ENCODE results near the gene TMCC2.
"Not testable (repeated sequence)": the region's sequence is repeated elsewhere in the genome, so short reads cannot be mapped to it uniquely, and the experiment has no call there.

The TMCC2 gene

DNA sequence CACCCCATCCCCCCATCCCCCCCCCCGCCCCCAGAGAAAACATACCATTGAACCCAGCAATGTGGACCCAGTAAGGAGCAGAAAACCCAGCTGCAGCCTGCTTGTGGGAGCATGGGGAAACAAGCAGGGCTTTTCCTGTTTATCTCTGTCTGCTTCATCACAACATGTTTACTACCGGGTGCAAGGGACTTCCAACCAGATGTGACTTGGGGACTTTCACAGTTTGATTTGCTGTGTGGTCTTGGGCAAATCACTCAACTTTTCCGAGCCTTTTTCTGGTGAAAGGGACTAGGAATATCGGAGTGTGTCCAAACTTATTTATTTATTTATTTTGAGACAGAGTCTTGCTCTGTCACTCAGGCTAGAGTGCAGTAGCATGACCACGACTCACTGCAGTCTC lies 3.2 kb downstream of the TMCC2 start:
- TF ChIP-seq, protein P1, sequence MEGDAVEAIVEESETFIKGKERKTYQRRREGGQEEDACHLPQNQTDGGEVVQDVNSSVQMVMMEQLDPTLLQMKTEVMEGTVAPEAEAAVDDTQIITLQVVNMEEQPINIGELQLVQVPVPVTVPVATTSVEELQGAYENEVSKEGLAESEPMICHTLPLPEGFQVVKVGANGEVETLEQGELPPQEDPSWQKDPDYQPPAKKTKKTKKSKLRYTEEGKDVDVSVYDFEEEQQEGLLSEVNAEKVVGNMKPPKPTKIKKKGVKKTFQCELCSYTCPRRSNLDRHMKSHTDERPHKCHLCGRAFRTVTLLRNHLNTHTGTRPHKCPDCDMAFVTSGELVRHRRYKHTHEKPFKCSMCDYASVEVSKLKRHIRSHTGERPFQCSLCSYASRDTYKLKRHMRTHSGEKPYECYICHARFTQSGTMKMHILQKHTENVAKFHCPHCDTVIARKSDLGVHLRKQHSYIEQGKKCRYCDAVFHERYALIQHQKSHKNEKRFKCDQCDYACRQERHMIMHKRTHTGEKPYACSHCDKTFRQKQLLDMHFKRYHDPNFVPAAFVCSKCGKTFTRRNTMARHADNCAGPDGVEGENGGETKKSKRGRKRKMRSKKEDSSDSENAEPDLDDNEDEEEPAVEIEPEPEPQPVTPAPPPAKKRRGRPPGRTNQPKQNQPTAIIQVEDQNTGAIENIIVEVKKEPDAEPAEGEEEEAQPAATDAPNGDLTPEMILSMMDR (IDR thresholded peaks at IDR 0.05): no peak
- no peaks in the 10 kb centered on the region for H3K27me3 ChIP-seq (ENCODE audit: control insufficient read depth, insufficient read depth, low read length)
- H3K36me3 ChIP-seq (ENCODE audit: control insufficient read depth, insufficient read depth, low read length): no peaks in the 10 kb centered on the region
- no peaks in the 10 kb centered on the region for H3K9me3 ChIP-seq (ENCODE audit: control insufficient read depth, low read length)
- no peak overlapping the region for H3K27ac ChIP-seq
- H3K9ac ChIP-seq: no peak overlapping the region
- H3K79me2 ChIP-seq: peaks cover 5% of the 10 kb centered on the region
- no peak overlapping the region for H3K4me3 ChIP-seq (ENCODE audit: low read depth, low read length)
- H3K4me1 ChIP-seq: peaks cover 6% of the 10 kb centered on the region
- no peak overlapping the region for H3K4me2 ChIP-seq (ENCODE audit: low read length)
- no peak overlapping the region for H2AFZ ChIP-seq

GRCh38 chr1:205232127-205232820 lies 4.5 kb downstream of the TMCC2 start:
- Histone ChIP-seq H2AFZ (no peak overlapping the region), H3K79me2 (peaks cover 5% of the 10 kb centered on the region), H3K4me1 (peaks cover 3% of the 10 kb centered on the region), H3K4me2 (ENCODE audit: low read length) (no peak overlapping the region), H3K27ac (no peak overlapping the region), H3K36me3 (ENCODE audit: control insufficient read depth, insufficient read depth, low read length) (no peaks in the 10 kb centered on the region), H3K27me3 (ENCODE audit: control insufficient read depth, insufficient read depth, low read length) (no peaks in the 10 kb centered on the region), H3K9ac (no peak overlapping the region), H3K4me3 (ENCODE audit: low read depth, low read length) (no peak overlapping the region), H3K9me3 (ENCODE audit: control insufficient read depth, low read length) (no peaks in the 10 kb centered on the region)
- TF ChIP-seq, protein P1 (IDR thresholded peaks at IDR 0.05): no peak

DNA sequence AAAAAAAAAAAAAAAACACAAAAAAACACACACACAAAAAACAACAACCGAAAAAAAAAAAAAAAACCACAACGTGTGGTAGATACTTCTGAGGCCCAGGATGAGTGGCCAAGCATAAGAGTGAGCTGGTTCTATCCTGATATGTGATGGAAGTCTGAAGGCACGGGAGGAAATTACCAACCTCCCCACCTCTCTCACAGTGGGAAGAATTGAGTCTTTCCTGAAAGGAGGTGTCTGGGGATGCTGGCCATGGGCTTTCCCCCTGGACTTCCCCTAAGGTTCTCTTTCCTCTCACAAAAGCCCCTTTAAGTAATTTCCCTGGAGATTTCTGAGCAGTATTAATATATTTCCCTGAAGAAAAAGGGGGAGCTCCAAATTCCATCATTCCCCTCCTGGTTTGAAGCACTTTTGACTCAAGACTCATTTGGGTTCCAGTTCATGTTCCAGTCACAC lies 5.2 kb downstream of the TMCC2 start:
- Histone ChIP-seq H3K4me3 (ENCODE audit: low read depth, low read length) (no peak overlapping the region), H3K9ac (no peak overlapping the region), H3K4me1 (peaks cover 3% of the 10 kb centered on the region), H3K36me3 (ENCODE audit: control insufficient read depth, insufficient read depth, low read length) (no peaks in the 10 kb centered on the region), H3K79me2 (peaks cover 5% of the 10 kb centered on the region), H2AFZ (no peak overlapping the region), H3K27ac (no peak overlapping the region), H3K4me2 (ENCODE audit: low read length) (no peak overlapping the region), H3K27me3 (ENCODE audit: control insufficient read depth, insufficient read depth, low read length) (no peaks in the 10 kb centered on the region), H3K9me3 (ENCODE audit: control insufficient read depth, low read length) (no peaks in the 10 kb centered on the region)
- TF ChIP-seq, protein P1 (IDR thresholded peaks at IDR 0.05): no peak

GRCh38 chr1:205233986-205234385 lies 6.2 kb downstream of the TMCC2 start:
- not testable (repeated sequence) for H3K4me3 ChIP-seq (ENCODE audit: low read depth, low read length); H3K79me2 ChIP-seq; H3K36me3 ChIP-seq (ENCODE audit: control insufficient read depth, insufficient read depth, low read length); H3K9ac ChIP-seq; H3K27me3 ChIP-seq (ENCODE audit: control insufficient read depth, insufficient read depth, low read length); H3K27ac ChIP-seq; H2AFZ ChIP-seq; H3K4me2 ChIP-seq (ENCODE audit: low read length); H3K4me1 ChIP-seq; H3K9me3 ChIP-seq (ENCODE audit: control insufficient read depth, low read length)

GRCh38 chr1:205235951-205236350 lies 8.2 kb downstream of the TMCC2 start:
- no peak overlapping the region for H3K4me3 ChIP-seq (ENCODE audit: low read depth, low read length)
- no peak overlapping the region for H3K4me2 ChIP-seq (ENCODE audit: low read length)
- H3K27ac ChIP-seq: no peak overlapping the region
- peaks cover 5% of the 10 kb centered on the region for H3K79me2 ChIP-seq
- no peaks in the 10 kb centered on the region for H3K9me3 ChIP-seq (ENCODE audit: control insufficient read depth, low read length)
- H2AFZ ChIP-seq: no peak overlapping the region
- TF ChIP-seq, protein P1 (IDR thresholded peaks at IDR 0.05): no peak
- H3K9ac ChIP-seq: no peak overlapping the region
- no peaks in the 10 kb centered on the region for H3K4me1 ChIP-seq
- H3K36me3 ChIP-seq (ENCODE audit: control insufficient read depth, insufficient read depth, low read length): no peaks in the 10 kb centered on the region
- no peaks in the 10 kb centered on the region for H3K27me3 ChIP-seq (ENCODE audit: control insufficient read depth, insufficient read depth, low read length)
